GM18909 (cell line): ENCODE measurements around the gene FCN3.

Experiments used
- ATAC-seq: cut with Tn5 transposase; IDR thresholded peaks from one replicate; pipeline ENCODE4 v1.9.1; 2021; ENCODE audit warnings: mild to moderate bottlenecking; ENCODE audit not compliant: unreplicated experiment, poor library complexity

FCN3 gene

GRCh38 chr1:27381969-27382762 is 7.5 kb upstream of the FCN3 start:
- no peak for ATAC-seq

GRCh38 chr1:27380766-27381733 is 6.4 kb upstream of the FCN3 start:
- no peak for ATAC-seq

- no peak for ATAC-seq
These were observed 5.6 kb upstream of the FCN3 start for GRCh38 chr1:27380224-27380623.

GRCh38 chr1:27379564-27380122 is 5.0 kb upstream of the FCN3 start:
- no peak for ATAC-seq

- ATAC-seq: no peak
These were observed 3.3 kb upstream of the FCN3 start for GRCh38 chr1:27377760-27378495.

- no peak for ATAC-seq
These were observed 1.6 kb downstream of the FCN3 start for GRCh38 chr1:27372808-27373690.

- no peak for ATAC-seq
These were observed 2.4 kb downstream of the FCN3 start for GRCh38 chr1:27372022-27372807.

- no peak for ATAC-seq
These were observed 5.6 kb downstream of the FCN3 start for GRCh38 chr1:27368869-27369582.

GRCh38 chr1:27367160-27367650 is 7.4 kb downstream of the FCN3 start:
- no peak for ATAC-seq

GRCh38 chr1:27366411-27367159 is 8.0 kb downstream of the FCN3 start, which contains the start of gene MAP3K6:
TSS of gene MAP3K6 (minus strand) at chr1:27366961. CDS start at chr1:27366597, 364 bp downstream.
- ATAC-seq: peak; percentile 31

- ATAC-seq: peak; percentile 43
These were observed 8.6 kb downstream of the FCN3 start for GRCh38 chr1:27366113-27366410.

- ATAC-seq: peak; percentile 46
These were observed 9.1 kb downstream of the FCN3 start for GRCh38 chr1:27365372-27366112.

- ATAC-seq: no peak
These were observed 9.8 kb downstream of the FCN3 start for GRCh38 chr1:27364696-27365371.

GRCh38 chr1:27363766-27364695 is 10.6 kb downstream of the FCN3 start:
- no peak for ATAC-seq

- ATAC-seq: no peak
These were observed 13.1 kb downstream of the FCN3 start for GRCh38 chr1:27361553-27361952.
